OCI-LY7 (cell line): Measurements from ENCODE around the gene PIP4K2A. TPM values are rescaled to one million over a fixed set of nuclear protein-coding genes. Genes with fewer than 3 reads are reported as not detected.

Experiments
- BruUV-seq: library from RNA; stranded (reverse); fragments of 400-500 nt; replicated peaks from 2 replicates; lab custom pipeline; 2021; lab: Mats Ljungman, UMichigan
- CTCF ChIA-PET: fragments of 300-600 bp; sonication (Branson Sonifier 250); formaldehyde crosslinking; loops from one replicate; lab custom pipeline; 2022; ENCODE audit warnings: antibody characterized with exemption; ENCODE audit not compliant: unreplicated experiment; lab: Charles Lee
- POLR2A ChIA-PET: fragments of 300-600 bp; sonication (Branson Sonifier 250); formaldehyde crosslinking; loops from one replicate; lab custom pipeline; 2022; ENCODE audit warnings: antibody characterized with exemption; lab: Charles Lee
- DNase-seq: peaks from one replicate; pipeline ENCODE4 v3.0.0-alpha.2; 2015; ENCODE audit warnings: low spot score
- H2AFZ ChIP-seq: fragments of 200-600 bp; sonication (generic), shearing (Covaris generic); 2 replicates; pipeline ENCODE4 v1.6.1; 2014; ENCODE audit warnings: mild to moderate bottlenecking, antibody characterized with exemption, low read length, moderate library complexity
- H3K27ac ChIP-seq: fragments of 200-600 bp; sonication (generic); 2 replicates; pipeline ENCODE4 v1.5.1; 2014; ENCODE audit warnings: mixed run types, low read depth, mild to moderate bottlenecking, moderate library complexity, low read length, inconsistent platforms; ENCODE audit not compliant: poor library complexity, severe bottlenecking
- H3K36me3 ChIP-seq: fragments of 200-600 bp; sonication (generic); 2 replicates; pipeline ENCODE4 v1.6.1; 2014; ENCODE audit warnings: mild to moderate bottlenecking, antibody characterized with exemption, low read length, moderate library complexity, mixed read lengths; ENCODE audit not compliant: insufficient read depth
- H3K4me1 ChIP-seq: fragments of 200-600 bp; sonication (generic); 2 replicates; pipeline ENCODE4 v1.5.1; 2014; ENCODE audit warnings: mild to moderate bottlenecking, low read length; ENCODE audit not compliant: insufficient read depth, poor library complexity, severe bottlenecking
- H3K4me2 ChIP-seq: fragments of 200-600 bp; sonication (generic); 2 replicates; pipeline ENCODE4 v1.6.1; 2014; ENCODE audit warnings: mild to moderate bottlenecking, low read length
- H3K4me3 ChIP-seq: fragments of 200-600 bp; sonication (generic); 2 replicates; pipeline ENCODE4 v1.5.1; 2014; ENCODE audit warnings: mild to moderate bottlenecking, low read depth, low read length; ENCODE audit not compliant: poor library complexity, severe bottlenecking
- H3K79me2 ChIP-seq: fragments of 200-600 bp; sonication (generic); 2 replicates; pipeline ENCODE4 v1.6.1; 2016; ENCODE audit warnings: low read depth, mild to moderate bottlenecking, low read length, moderate library complexity, mixed read lengths; ENCODE audit not compliant: insufficient read depth
- H3K9me2 ChIP-seq: fragments of 200-600 bp; sonication (generic); 2 replicates; pipeline ENCODE4 v1.6.1; 2016; ENCODE audit warnings: mild to moderate bottlenecking, low read length, mixed read lengths; ENCODE audit not compliant: insufficient read depth
- H3K9me3 ChIP-seq: fragments of 200-600 bp; sonication (generic); 2 replicates; pipeline ENCODE4 v1.6.1; 2014; ENCODE audit warnings: mild to moderate bottlenecking, mixed run types, low read length, mixed read lengths
- H4K20me1 ChIP-seq: fragments of 200-600 bp; sonication (generic); 2 replicates; pipeline ENCODE4 v1.6.1; 2014; ENCODE audit warnings: mild to moderate bottlenecking, antibody characterized with exemption, low read length, moderate library complexity, mixed read lengths; ENCODE audit not compliant: insufficient read depth
- EZH2phosphoT487 ChIP-seq: fragments of 200-600 bp; sonication (generic); IDR thresholded peaks from 2 replicates; pipeline ENCODE4 v1.6.1; 2018; ENCODE audit warnings: low read depth, borderline replicate concordance, mild to moderate bottlenecking, mixed run types, antibody characterized with exemption, low read length, moderate library complexity, mixed read lengths
- intact Hi-C: fragments of 100-400 bp; cut with micrococcal nuclease; formaldehyde crosslinking; loops from one replicate; pipeline ENCODE4 v1.10.0; 2022; ENCODE audit not compliant: unreplicated experiment
- total RNA-seq, 2 experiments: library from RNA; depleted of rRNA in 1 of 2; stranded (reverse); fragments of >200 nt in 1 of 2; shearing (Covaris generic) in 1 of 2; gene quantifications; 2 replicates each; pipeline ENCODE4 v1.2.3, GENCODE V29; 2014 to 2022
- TF ChIP-seq, protein P1 (sequence below): fragments of 200-600 bp; sonication (generic); conservative IDR thresholded peaks from 2 replicates; pipeline ENCODE4 v1.5.1; 2014; ENCODE audit warnings: mild to moderate bottlenecking, antibody characterized with exemption, low read length, moderate library complexity, mixed read lengths

PIP4K2A gene
- total RNA-seq, 2 experiments from 2014 or later: 32.5 to 42.6 TPM

DNA sequence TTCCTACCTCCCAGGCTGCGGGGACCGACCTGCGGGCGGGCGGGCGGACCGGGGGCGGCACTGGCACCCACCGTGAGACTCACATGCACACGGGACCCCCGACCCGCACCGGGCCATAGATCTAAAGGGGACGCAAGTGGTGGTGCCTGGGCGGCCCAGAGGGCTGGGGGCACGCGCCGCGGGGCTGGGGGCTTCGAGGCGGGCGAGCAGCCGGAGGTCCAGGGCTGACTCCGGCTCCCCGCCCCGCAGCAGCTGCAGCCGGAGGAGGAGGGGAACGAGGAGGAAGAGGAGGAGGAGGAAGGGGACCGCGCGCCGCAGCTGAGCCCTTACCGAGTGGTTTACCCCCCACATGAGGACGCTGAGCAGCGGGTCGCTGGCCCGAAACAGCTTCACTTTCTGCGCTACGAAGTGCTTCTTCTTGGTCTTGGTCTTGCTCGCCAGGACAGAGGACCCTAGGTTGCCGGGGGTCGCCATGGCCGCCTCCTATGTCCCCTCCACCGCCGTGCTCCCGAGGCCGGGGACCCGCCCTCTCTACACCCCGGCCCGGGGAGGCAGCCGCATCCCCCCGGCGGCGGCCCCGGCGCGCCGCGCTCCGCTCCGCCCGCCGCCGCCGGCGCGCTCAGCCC, 412 bp downstream of the PIP4K2A start:
- peak overlapping the region; percentile 88 for H3K4me3 ChIP-seq
- no peaks in the 10 kb centered on the region for H3K9me2 ChIP-seq
- CTCF ChIA-PET: no interaction called here
- peak overlapping the region; percentile 85 for H3K4me2 ChIP-seq
- no TSS peak for BruUV-seq
- H3K27ac ChIP-seq: peak overlapping the region; percentile 41
- POLR2A ChIA-PET: interaction anchor here (1.0 kb wide), 1 partner anchor 109 kb away, joined by 3 read pairs; no protein-coding TSS in a partner anchor
- H3K9me3 ChIP-seq: no peaks in the 10 kb centered on the region
- H2AFZ ChIP-seq: peak overlapping the region; percentile 62; the same call in 1 of the 2 replicates
- no peaks in the 10 kb centered on the region for H3K36me3 ChIP-seq
- peaks cover 28% of the 10 kb centered on the region for H3K4me1 ChIP-seq
- peak; percentile 55 for DNase-seq
- TF ChIP-seq EZH2phosphoT487: no peak
- TF ChIP-seq, protein P1, sequence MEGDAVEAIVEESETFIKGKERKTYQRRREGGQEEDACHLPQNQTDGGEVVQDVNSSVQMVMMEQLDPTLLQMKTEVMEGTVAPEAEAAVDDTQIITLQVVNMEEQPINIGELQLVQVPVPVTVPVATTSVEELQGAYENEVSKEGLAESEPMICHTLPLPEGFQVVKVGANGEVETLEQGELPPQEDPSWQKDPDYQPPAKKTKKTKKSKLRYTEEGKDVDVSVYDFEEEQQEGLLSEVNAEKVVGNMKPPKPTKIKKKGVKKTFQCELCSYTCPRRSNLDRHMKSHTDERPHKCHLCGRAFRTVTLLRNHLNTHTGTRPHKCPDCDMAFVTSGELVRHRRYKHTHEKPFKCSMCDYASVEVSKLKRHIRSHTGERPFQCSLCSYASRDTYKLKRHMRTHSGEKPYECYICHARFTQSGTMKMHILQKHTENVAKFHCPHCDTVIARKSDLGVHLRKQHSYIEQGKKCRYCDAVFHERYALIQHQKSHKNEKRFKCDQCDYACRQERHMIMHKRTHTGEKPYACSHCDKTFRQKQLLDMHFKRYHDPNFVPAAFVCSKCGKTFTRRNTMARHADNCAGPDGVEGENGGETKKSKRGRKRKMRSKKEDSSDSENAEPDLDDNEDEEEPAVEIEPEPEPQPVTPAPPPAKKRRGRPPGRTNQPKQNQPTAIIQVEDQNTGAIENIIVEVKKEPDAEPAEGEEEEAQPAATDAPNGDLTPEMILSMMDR: no peak
- H3K79me2 ChIP-seq: peaks cover 45% of the 10 kb centered on the region
- intact Hi-C loops: loop anchor here (1.0 to 5.0 kb wide), 4 partner anchors 97 to 484 kb away; partner anchors contain the start of gene COMMD3
- H4K20me1 ChIP-seq: peaks cover 41% of the 10 kb centered on the region

DNA sequence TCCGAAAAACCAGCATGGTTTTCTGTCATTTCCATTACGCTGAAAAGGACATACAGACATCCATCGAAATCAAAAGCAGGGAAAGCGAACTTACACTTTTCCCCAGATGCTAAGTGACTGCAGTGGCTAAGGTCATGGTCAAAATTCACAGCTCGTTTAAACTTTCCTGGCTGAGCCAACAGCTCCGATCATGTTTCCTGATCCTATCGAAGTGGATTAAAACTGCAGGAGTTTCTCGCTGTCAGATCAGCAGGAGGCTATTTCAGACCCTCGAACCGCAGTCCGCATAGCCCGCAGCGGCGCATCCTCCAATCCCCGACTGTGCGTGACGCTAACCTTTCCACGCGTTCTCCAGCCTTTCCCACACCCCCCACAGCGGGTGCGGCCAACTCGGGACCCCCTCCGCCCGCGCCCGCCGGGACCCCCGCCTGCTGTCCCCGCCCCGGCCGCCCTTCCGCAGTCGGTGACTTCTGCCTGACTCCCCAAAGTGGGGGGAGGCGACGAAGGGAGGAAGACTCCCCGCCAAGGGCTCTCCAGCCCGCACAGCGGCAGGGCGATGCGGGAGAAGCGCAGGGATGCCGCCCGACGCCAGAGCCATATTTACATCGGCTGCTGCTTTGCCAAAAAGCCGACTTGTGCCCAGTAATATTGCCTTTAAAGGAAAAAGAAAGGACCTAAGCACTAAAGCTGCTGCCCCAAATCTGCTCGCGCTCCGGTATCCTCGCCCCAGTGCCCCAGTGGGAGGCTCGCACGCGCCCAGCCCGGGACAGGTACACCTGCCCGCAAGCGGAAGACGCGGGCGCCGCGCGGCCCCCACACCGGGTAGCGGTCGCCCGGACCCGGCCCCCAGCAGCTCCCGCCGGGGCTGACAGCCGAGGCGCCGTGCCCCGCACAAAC, 1.2 kb downstream of the PIP4K2A start:
- POLR2A ChIA-PET: interaction anchor here (0.7 to 1.5 kb wide), 7 partner anchors 9 to 108 kb away, joined by 3 to 6 read pairs (median 3); no protein-coding TSS in a partner anchor
- CTCF ChIA-PET: no interaction called here
- intact Hi-C loops: loop anchor here (5.0 kb wide), 3 partner anchors 96 to 396 kb away; partner anchors contain the start of gene COMMD3
- Histone ChIP-seq H3K9me3 (no peaks in the 10 kb centered on the region), H3K4me2 (peak overlapping the region; percentile 85), H2AFZ (peak overlapping the region; percentile 62; the same call in 1 of the 2 replicates), H3K36me3 (no peaks in the 10 kb centered on the region), H3K27ac (no peak overlapping the region), H3K9me2 (no peaks in the 10 kb centered on the region), H4K20me1 (peaks cover 47% of the 10 kb centered on the region), H3K4me3 (peak overlapping the region; percentile 88), H3K4me1 (peaks cover 28% of the 10 kb centered on the region), H3K79me2 (peaks cover 53% of the 10 kb centered on the region)
- TF ChIP-seq, protein P1: no peak
- TF ChIP-seq EZH2phosphoT487: no peak
- no TSS peak for BruUV-seq
- DNase-seq: peak; percentile 42
